Measurements from ENCODE around the gene DDX42. TPM values are rescaled to one million over a fixed set of nuclear protein-coding genes. Genes with fewer than 3 reads are reported as not detected.

DDX42 gene
- total and polyA plus RNA-seq, 9 of the 15 experiments (the other 6 are each of a cell fraction or from before 2014, with no cell fraction given): 16.5 to 149 (median 87.6) TPM

DNA sequence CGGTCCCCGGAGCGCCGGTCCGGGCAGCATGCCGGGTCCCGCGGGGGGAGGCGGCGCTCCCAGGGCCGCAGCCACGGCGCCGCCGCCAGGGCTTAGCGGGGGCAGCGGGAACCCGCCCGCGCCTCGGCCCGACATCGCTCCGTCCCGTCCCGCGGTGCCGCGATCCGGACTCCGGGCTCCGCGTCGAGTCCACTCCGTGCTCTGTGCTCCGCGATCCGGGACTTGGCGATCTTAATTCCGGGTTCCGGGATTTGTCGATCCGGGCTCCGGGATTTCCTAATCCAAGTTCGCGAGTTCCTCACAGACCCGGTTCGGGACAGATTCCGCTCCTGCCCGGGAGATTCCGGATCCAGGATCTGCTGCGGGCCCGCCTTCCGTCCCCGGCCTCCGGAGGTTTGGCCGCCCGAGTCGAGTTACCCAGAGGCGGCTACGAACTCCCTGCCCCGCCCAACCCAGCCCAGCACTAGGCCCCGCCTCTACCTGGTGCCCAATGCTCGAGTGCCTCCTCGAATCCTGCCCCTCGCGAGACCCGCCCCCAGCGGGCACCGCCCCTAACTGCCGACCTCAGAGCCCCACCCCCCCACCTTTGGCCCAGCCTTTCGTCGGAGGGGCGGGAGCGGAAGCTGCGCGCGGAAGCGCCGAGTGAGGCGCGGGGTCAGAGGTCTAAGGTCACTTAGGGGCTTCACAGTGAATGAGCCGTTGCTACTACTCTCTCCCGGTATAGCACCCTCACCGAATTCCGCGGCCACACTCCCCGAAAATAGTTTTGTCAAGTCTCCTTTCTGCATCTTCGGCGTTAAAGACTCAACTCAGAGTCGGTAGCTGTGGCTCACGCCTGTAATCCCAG, 68.8 kb downstream of the DDX42 start, which contains the start of gene SMARCD2 (continued):
- no peak for TF ChIP-seq E2F4 (CRISPR knock-in tag; IDR thresholded peaks at IDR 0.05; ENCODE audit: low read depth)
- peak; percentile 65; the same call in 1 of the 2 replicates for TF ChIP-seq ZNF384 (IDR thresholded peaks at IDR 0.05; ENCODE audit: low read depth, low read length)
- TF ChIP-seq, protein P1, sequence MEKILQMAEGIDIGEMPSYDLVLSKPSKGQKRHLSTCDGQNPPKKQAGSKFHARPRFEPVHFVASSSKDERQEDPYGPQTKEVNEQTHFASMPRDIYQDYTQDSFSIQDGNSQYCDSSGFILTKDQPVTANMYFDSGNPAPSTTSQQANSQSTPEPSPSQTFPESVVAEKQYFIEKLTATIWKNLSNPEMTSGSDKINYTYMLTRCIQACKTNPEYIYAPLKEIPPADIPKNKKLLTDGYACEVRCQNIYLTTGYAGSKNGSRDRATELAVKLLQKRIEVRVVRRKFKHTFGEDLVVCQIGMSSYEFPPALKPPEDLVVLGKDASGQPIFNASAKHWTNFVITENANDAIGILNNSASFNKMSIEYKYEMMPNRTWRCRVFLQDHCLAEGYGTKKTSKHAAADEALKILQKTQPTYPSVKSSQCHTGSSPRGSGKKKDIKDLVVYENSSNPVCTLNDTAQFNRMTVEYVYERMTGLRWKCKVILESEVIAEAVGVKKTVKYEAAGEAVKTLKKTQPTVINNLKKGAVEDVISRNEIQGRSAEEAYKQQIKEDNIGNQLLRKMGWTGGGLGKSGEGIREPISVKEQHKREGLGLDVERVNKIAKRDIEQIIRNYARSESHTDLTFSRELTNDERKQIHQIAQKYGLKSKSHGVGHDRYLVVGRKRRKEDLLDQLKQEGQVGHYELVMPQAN (IDR thresholded peaks at IDR 0.05; ENCODE audit: borderline replicate concordance): no peak
- 0 out of 2 replicates have a peak, but pooled peaks have one; percentile 28 for TF ChIP-seq FOXK1 (CRISPR knock-in tag; IDR thresholded peaks at IDR 0.05; ENCODE audit: borderline replicate concordance)
- 0 out of 2 replicates have a peak, but pooled peaks have one; percentile 66 for TF ChIP-seq SLC30A9 (CRISPR knock-in tag; IDR thresholded peaks at IDR 0.05)
- TF ChIP-seq U2AF1 (optimal IDR thresholded peaks at IDR 0.05; ENCODE audit: low read depth, low read length): peak; percentile 39
- TF ChIP-seq, protein P2, sequence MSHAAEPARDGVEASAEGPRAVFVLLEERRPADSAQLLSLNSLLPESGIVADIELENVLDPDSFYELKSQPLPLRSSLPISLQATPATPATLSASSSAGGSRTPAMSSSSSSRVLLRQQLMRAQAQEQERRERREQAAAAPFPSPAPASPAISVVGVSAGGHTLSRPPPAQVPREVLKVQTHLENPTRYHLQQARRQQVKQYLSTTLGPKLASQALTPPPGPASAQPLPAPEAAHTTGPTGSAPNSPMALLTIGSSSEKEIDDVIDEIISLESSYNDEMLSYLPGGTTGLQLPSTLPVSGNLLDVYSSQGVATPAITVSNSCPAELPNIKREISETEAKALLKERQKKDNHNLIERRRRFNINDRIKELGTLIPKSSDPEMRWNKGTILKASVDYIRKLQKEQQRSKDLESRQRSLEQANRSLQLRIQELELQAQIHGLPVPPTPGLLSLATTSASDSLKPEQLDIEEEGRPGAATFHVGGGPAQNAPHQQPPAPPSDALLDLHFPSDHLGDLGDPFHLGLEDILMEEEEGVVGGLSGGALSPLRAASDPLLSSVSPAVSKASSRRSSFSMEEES (CRISPR knock-in tag; IDR thresholded peaks at IDR 0.05): no peak
- TF ChIP-seq EP300 (IDR thresholded peaks at IDR 0.05; ENCODE audit: low read length): peak; percentile 72
- TF ChIP-seq, protein P3, sequence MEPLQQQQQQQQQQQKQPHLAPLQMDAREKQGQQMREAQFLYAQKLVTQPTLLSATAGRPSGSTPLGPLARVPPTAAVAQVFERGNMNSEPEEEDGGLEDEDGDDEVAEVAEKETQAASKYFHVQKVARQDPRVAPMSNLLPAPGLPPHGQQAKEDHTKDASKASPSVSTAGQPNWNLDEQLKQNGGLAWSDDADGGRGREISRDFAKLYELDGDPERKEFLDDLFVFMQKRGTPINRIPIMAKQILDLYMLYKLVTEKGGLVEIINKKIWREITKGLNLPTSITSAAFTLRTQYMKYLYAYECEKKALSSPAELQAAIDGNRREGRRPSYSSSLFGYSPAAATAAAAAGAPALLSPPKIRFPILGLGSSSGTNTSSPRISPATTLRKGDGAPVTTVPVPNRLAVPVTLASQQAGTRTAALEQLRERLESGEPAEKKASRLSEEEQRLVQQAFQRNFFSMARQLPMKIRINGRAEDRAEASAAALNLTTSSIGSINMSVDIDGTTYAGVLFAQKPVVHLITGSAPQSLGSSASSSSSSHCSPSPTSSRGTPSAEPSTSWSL (CRISPR knock-in tag; IDR thresholded peaks at IDR 0.05; ENCODE audit: borderline replicate concordance): peak; percentile 94; the same call in 1 of the 2 replicates
- no peak for TF ChIP-seq RHOXF2B (CRISPR knock-in tag; conservative IDR thresholded peaks at IDR 0.05)
- TF ChIP-seq, protein P4, sequence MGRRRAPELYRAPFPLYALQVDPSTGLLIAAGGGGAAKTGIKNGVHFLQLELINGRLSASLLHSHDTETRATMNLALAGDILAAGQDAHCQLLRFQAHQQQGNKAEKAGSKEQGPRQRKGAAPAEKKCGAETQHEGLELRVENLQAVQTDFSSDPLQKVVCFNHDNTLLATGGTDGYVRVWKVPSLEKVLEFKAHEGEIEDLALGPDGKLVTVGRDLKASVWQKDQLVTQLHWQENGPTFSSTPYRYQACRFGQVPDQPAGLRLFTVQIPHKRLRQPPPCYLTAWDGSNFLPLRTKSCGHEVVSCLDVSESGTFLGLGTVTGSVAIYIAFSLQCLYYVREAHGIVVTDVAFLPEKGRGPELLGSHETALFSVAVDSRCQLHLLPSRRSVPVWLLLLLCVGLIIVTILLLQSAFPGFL (CRISPR knock-in tag; IDR thresholded peaks at IDR 0.05): 0 out of 2 replicates have a peak, but pooled peaks have one; percentile 55
- TF ChIP-seq, protein P5, sequence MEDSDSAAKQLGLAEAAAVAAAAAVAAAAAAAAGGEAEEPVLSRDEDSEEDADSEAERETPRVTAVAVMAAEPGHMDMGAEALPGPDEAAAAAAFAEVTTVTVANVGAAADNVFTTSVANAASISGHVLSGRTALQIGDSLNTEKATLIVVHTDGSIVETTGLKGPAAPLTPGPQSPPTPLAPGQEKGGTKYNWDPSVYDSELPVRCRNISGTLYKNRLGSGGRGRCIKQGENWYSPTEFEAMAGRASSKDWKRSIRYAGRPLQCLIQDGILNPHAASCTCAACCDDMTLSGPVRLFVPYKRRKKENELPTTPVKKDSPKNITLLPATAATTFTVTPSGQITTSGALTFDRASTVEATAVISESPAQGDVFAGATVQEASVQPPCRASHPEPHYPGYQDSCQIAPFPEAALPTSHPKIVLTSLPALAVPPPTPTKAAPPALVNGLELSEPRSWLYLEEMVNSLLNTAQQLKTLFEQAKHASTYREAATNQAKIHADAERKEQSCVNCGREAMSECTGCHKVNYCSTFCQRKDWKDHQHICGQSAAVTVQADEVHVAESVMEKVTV (CRISPR knock-in tag; IDR thresholded peaks at IDR 0.05): peak; percentile 93
- TF ChIP-seq ARNT (IDR thresholded peaks at IDR 0.05): peak; percentile 75 to 89; a peak in 3 of 4 replicates
- TF ChIP-seq RB1 (IDR thresholded peaks at IDR 0.05; ENCODE audit: low read depth): peak; percentile 99
- peak; percentile 58; the same call in 1 of the 2 replicates for TF ChIP-seq ZNF174 (CRISPR knock-in tag; IDR thresholded peaks at IDR 0.05)
- peak; percentile 94 for TF ChIP-seq ZFX (CRISPR knock-in tag; IDR thresholded peaks at IDR 0.05)
- TF ChIP-seq RCOR1 (IDR thresholded peaks at IDR 0.05; ENCODE audit: borderline replicate concordance in 1 of 2, low read depth in 2 of 2, low read length in 2 of 2): peak; percentile 39 to 86; a peak in 3 of 4 replicates
